ENCODE data around the gene ATXN1. TPM values are rescaled to one million over a fixed set of nuclear protein-coding genes. Genes with fewer than 3 reads are reported as not detected.

Gene ATXN1
- total RNA-seq, 1 experiment from 2014 or later = 25.6 TPM

DNA sequence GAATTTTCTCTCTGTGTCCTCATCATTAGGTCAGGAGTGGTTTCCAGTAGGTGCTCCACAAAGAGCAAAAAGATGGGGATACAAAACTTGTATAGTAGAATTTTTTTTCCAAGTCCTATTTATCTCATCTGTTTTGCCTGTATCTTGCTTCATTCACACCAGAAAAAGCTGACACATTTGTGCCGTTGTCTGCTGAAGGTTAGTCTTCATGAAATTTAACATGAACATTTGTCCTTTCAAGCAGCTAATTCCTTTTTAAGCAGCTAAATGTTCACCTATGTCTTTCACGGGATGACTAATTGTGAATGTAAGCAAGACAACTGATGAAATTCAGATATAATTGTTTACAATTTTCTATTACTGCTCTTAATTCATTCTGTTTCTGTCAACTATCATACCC is 83.8 kb downstream of the ATXN1 start:
- H3K9me3 ChIP-seq (ENCODE audit: low read depth, low read length, poor library complexity, severe bottlenecking) = no peaks in the 10 kb centered on the region
- no TSS peak for BruUV-seq (replicated peaks)
- CTCF ChIA-PET = no interaction called here
- no peaks in the 10 kb centered on the region for H3K36me3 ChIP-seq (ENCODE audit: insufficient read depth, low read length, poor library complexity, severe bottlenecking)
- no peak overlapping the region for H3K4me3 ChIP-seq (ENCODE audit: low read depth, low read length, poor library complexity, severe bottlenecking)
- no peaks in the 10 kb centered on the region for H3K27me3 ChIP-seq (replicated peaks; ENCODE audit: insufficient read depth, low read depth, low read length, poor library complexity)
- H3K27ac ChIP-seq (ENCODE audit: low read depth, low read length, poor library complexity, severe bottlenecking) = no peak overlapping the region
- no peak for DNase-seq (ENCODE audit: low spot score)
- intact Hi-C loops (cut with micrococcal nuclease; ENCODE audit: unreplicated experiment) = no loop called here
- no peaks in the 10 kb centered on the region for H3K4me1 ChIP-seq (ENCODE audit: insufficient read depth, low read length, poor library complexity, severe bottlenecking)
- POLR2A ChIA-PET (ENCODE audit: low non-redundant PET) = no interaction called here
- no peak for TF ChIP-seq EZH2 (IDR thresholded peaks at IDR 0.05; ENCODE audit: borderline replicate concordance, low read depth, low read length, poor library complexity, severe bottlenecking)
- TF ChIP-seq, protein P1, sequence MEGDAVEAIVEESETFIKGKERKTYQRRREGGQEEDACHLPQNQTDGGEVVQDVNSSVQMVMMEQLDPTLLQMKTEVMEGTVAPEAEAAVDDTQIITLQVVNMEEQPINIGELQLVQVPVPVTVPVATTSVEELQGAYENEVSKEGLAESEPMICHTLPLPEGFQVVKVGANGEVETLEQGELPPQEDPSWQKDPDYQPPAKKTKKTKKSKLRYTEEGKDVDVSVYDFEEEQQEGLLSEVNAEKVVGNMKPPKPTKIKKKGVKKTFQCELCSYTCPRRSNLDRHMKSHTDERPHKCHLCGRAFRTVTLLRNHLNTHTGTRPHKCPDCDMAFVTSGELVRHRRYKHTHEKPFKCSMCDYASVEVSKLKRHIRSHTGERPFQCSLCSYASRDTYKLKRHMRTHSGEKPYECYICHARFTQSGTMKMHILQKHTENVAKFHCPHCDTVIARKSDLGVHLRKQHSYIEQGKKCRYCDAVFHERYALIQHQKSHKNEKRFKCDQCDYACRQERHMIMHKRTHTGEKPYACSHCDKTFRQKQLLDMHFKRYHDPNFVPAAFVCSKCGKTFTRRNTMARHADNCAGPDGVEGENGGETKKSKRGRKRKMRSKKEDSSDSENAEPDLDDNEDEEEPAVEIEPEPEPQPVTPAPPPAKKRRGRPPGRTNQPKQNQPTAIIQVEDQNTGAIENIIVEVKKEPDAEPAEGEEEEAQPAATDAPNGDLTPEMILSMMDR (conservative IDR thresholded peaks at IDR 0.05; ENCODE audit: low read depth, low read length) = no peak

DNA sequence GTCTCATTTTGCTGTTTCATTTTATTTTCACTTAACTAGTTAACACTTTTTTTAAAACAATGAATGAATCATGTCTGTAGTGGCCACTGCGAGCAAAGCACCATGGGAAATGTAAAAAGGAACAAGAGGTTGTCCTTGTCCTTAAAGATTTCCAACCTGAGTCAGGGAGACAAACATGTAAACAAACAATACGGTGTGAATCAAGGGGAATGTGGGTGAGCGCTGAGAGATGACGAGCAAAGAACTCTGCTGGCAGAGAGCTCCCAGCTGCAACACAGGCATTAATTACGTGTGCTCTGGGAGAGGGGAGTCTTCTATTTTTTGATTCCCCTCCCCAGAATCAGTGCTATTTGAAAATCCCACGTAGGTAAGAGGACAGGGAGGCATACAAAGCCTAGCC is 84.3 kb downstream of the ATXN1 start:
- no TSS peak for BruUV-seq (replicated peaks)
- no peak for DNase-seq (ENCODE audit: low spot score)
- no peak for TF ChIP-seq EZH2 (IDR thresholded peaks at IDR 0.05; ENCODE audit: borderline replicate concordance, low read depth, low read length, poor library complexity, severe bottlenecking)
- TF ChIP-seq, protein P1 (conservative IDR thresholded peaks at IDR 0.05; ENCODE audit: low read depth, low read length) = no peak
- CTCF ChIA-PET = no interaction called here
- intact Hi-C loops (cut with micrococcal nuclease; ENCODE audit: unreplicated experiment) = no loop called here
- Histone ChIP-seq H3K27me3 (replicated peaks; ENCODE audit: insufficient read depth, low read depth, low read length, poor library complexity) (no peaks in the 10 kb centered on the region), H3K4me1 (ENCODE audit: insufficient read depth, low read length, poor library complexity, severe bottlenecking) (no peaks in the 10 kb centered on the region), H3K9me3 (ENCODE audit: low read depth, low read length, poor library complexity, severe bottlenecking) (no peaks in the 10 kb centered on the region), H3K27ac (ENCODE audit: low read depth, low read length, poor library complexity, severe bottlenecking) (no peak overlapping the region), H3K4me3 (ENCODE audit: low read depth, low read length, poor library complexity, severe bottlenecking) (no peak overlapping the region), H3K36me3 (ENCODE audit: insufficient read depth, low read length, poor library complexity, severe bottlenecking) (no peaks in the 10 kb centered on the region)
- POLR2A ChIA-PET (ENCODE audit: low non-redundant PET) = no interaction called here

DNA sequence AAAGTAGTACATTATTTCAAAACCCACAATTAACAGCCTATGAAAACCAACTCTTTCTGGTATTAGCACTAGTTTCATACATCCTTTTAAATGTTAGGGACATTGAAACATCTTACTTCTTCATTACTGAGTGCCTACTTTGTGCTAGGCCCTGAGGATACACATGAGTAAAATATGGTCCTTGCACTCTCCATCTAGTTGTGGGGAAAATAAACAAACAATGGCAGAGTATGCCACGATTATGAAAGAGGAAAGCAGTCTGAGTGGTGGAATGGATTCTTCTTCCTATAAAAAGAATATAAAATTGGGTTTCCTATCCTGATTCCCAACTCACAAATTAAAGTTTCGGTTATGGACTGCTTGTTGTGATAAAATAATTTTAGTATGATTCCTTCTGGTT is 84.9 kb downstream of the ATXN1 start:
- no peak overlapping the region for H3K4me3 ChIP-seq (ENCODE audit: low read depth, low read length, poor library complexity, severe bottlenecking)
- no TSS peak for BruUV-seq (replicated peaks)
- POLR2A ChIA-PET (ENCODE audit: low non-redundant PET) = no interaction called here
- DNase-seq (ENCODE audit: low spot score) = no peak
- H3K27ac ChIP-seq (ENCODE audit: low read depth, low read length, poor library complexity, severe bottlenecking) = no peak overlapping the region
- TF ChIP-seq, protein P1 (conservative IDR thresholded peaks at IDR 0.05; ENCODE audit: low read depth, low read length) = no peak
- CTCF ChIA-PET = no interaction called here
- H3K36me3 ChIP-seq (ENCODE audit: insufficient read depth, low read length, poor library complexity, severe bottlenecking) = no peaks in the 10 kb centered on the region
- no peaks in the 10 kb centered on the region for H3K27me3 ChIP-seq (replicated peaks; ENCODE audit: insufficient read depth, low read depth, low read length, poor library complexity)
- no peaks in the 10 kb centered on the region for H3K9me3 ChIP-seq (ENCODE audit: low read depth, low read length, poor library complexity, severe bottlenecking)
- no peaks in the 10 kb centered on the region for H3K4me1 ChIP-seq (ENCODE audit: insufficient read depth, low read length, poor library complexity, severe bottlenecking)
- intact Hi-C loops (cut with micrococcal nuclease; ENCODE audit: unreplicated experiment) = no loop called here
